Central memory CD8-positive, alpha-beta T cell (primary cell): ENCODE data around the gene PRKN.

Experiments
- ATAC-seq: fragments of 150-1000 bp; cut with Tn5 transposase; replicated peaks from 2 replicates; pipeline ENCODE4 v1.10.0; 2022; ENCODE audit warnings: mild to moderate bottlenecking, moderate FRiP score, moderate number of reproducible peaks; ENCODE audit not compliant: poor library complexity, severe bottlenecking; ENCODE audit errors: extremely low read depth
- DNase-seq, 2 donors: peaks; one replicate each; pipeline ENCODE4 v3.0.0; 2021; ENCODE audit warnings: low spot score in 2 of 2
- H3K27ac Mint-ChIP-seq: one replicate; pipeline ENCODE4 v1.8.0; 2022; ENCODE audit warnings: low read depth, mild to moderate bottlenecking, moderate library complexity, mixed read lengths
- H3K27me3 Mint-ChIP-seq: one replicate; pipeline ENCODE4 v1.8.0; 2022; ENCODE audit warnings: mixed read lengths
- H3K36me3 Mint-ChIP-seq: one replicate; pipeline ENCODE4 v1.8.0; 2022; ENCODE audit warnings: mild to moderate bottlenecking, moderate library complexity, mixed read lengths; ENCODE audit not compliant: insufficient read depth
- H3K4me1 Mint-ChIP-seq: one replicate; pipeline ENCODE4 v1.8.0; 2022; ENCODE audit warnings: mixed read lengths
- H3K4me3 Mint-ChIP-seq: one replicate; pipeline ENCODE4 v1.8.0; 2022; ENCODE audit warnings: mild to moderate bottlenecking, moderate library complexity, mixed read lengths
- H3K9me3 Mint-ChIP-seq: one replicate; pipeline ENCODE4 v1.8.0; 2022; ENCODE audit warnings: mixed read lengths

The PRKN gene

GRCh38 chr6:162099685-162100084 lies 627.9 kb downstream of the PRKN start:
- H3K27ac Mint-ChIP-seq = no peak overlapping the region
- no peaks in the 10 kb centered on the region for H3K27me3 Mint-ChIP-seq
- H3K36me3 Mint-ChIP-seq = no peaks in the 10 kb centered on the region
- no peak for ATAC-seq
- H3K4me1 Mint-ChIP-seq = no peaks in the 10 kb centered on the region
- peaks cover 16% of the 10 kb centered on the region for H3K9me3 Mint-ChIP-seq
- DNase-seq = no peak
- no peak overlapping the region for H3K4me3 Mint-ChIP-seq

GRCh38 chr6:162092816-162093502 lies 634.6 kb downstream of the PRKN start:
- ATAC-seq (no peak), DNase-seq (no peak)
- Mint-ChIP-seq H3K4me1 (no peaks in the 10 kb centered on the region), H3K9me3 (peaks cover 6% of the 10 kb centered on the region), H3K4me3 (no peak overlapping the region), H3K27me3 (no peaks in the 10 kb centered on the region), H3K36me3 (no peaks in the 10 kb centered on the region), H3K27ac (no peak overlapping the region)

DNA sequence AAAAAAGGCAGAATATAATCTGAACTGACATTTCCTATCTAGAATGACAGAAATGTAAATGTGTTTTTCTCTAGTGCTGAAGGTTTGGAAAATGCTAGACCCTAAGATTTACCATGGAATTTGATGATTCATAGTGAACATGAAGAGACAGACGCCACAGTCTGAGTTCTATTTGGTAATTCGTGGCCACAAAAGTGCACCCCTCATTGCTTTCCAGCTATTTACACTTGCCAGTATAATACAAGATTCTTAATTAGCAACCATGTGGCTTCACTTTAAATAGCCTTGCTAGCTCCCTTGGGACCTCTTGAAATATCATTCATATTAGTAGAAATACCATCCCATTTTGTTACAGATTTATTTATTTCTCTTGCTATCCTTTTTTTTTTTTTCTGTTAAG lies 636.8 kb downstream of the PRKN start:
- ATAC-seq = no peak

GRCh38 chr6:162088091-162088490 lies 639.5 kb downstream of the PRKN start:
- no peak for DNase-seq
- ATAC-seq = no peak
- Mint-ChIP-seq H3K36me3 (no peaks in the 10 kb centered on the region), H3K27ac (no peak overlapping the region), H3K27me3 (no peaks in the 10 kb centered on the region), H3K4me1 (no peaks in the 10 kb centered on the region), H3K4me3 (no peak overlapping the region), H3K9me3 (peaks cover 11% of the 10 kb centered on the region)

More for the DNA sequence above, 636.8 kb downstream of the PRKN start:
- H3K4me3 Mint-ChIP-seq = no peak overlapping the region
- peaks cover 11% of the 10 kb centered on the region for H3K9me3 Mint-ChIP-seq
- DNase-seq = no peak
- no peak overlapping the region for H3K27ac Mint-ChIP-seq
- H3K27me3 Mint-ChIP-seq = no peaks in the 10 kb centered on the region
- no peaks in the 10 kb centered on the region for H3K36me3 Mint-ChIP-seq
- H3K4me1 Mint-ChIP-seq = no peaks in the 10 kb centered on the region

- H3K9me3 Mint-ChIP-seq = peaks cover 11% of the 10 kb centered on the region
- no peaks in the 10 kb centered on the region for H3K4me1 Mint-ChIP-seq
- no peak overlapping the region for H3K27ac Mint-ChIP-seq
- H3K36me3 Mint-ChIP-seq = no peaks in the 10 kb centered on the region
- DNase-seq (no peak), ATAC-seq (no peak)
- H3K4me3 Mint-ChIP-seq = no peak overlapping the region
- H3K27me3 Mint-ChIP-seq = no peaks in the 10 kb centered on the region
Measured at GRCh38 chr6:162085561-162085960, 642.0 kb downstream of the PRKN start.

DNA sequence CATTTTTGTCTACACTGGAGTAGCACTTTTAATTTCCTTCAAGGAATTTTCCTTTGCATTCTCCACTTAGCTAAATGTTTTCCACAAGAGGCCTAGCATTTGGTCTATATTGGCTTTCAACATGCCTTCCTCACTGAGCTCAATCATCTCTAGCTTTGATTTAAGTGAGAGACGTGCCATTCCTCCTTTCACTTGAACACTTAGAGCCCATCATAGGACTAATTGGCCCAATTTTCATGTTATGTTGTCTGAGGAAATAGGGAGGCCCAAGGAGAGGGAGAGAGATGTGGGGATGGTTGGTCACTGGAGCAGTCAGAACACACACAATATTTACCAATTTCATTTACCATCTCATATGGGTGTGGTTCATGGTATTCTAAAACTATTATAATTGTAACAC lies 645.0 kb downstream of the PRKN start:
- no peaks in the 10 kb centered on the region for H3K4me1 Mint-ChIP-seq
- H3K27ac Mint-ChIP-seq = no peak overlapping the region
- peaks cover 5% of the 10 kb centered on the region for H3K9me3 Mint-ChIP-seq
- ATAC-seq (no peak), DNase-seq (no peak)
- H3K27me3 Mint-ChIP-seq = no peaks in the 10 kb centered on the region
- no peak overlapping the region for H3K4me3 Mint-ChIP-seq
- no peaks in the 10 kb centered on the region for H3K36me3 Mint-ChIP-seq

- Mint-ChIP-seq H3K4me1 (no peaks in the 10 kb centered on the region), H3K36me3 (no peaks in the 10 kb centered on the region), H3K27ac (no peak overlapping the region), H3K27me3 (no peaks in the 10 kb centered on the region), H3K9me3 (no peaks in the 10 kb centered on the region), H3K4me3 (no peak overlapping the region)
- no peak for DNase-seq
- ATAC-seq = no peak
Measured at GRCh38 chr6:162078667-162079066, 648.9 kb downstream of the PRKN start.

- Mint-ChIP-seq H3K4me1 (no peaks in the 10 kb centered on the region), H3K9me3 (no peaks in the 10 kb centered on the region), H3K27me3 (no peaks in the 10 kb centered on the region), H3K36me3 (no peaks in the 10 kb centered on the region), H3K4me3 (no peak overlapping the region), H3K27ac (no peak overlapping the region)
- DNase-seq = no peak
- no peak for ATAC-seq
Measured at GRCh38 chr6:162078126-162078525, 649.4 kb downstream of the PRKN start.

GRCh38 chr6:162076816-162077215 lies 650.8 kb downstream of the PRKN start:
- no peaks in the 10 kb centered on the region for H3K36me3 Mint-ChIP-seq
- no peak for ATAC-seq

GRCh38 chr6:162074641-162075275 lies 652.8 kb downstream of the PRKN start:
- H3K36me3 Mint-ChIP-seq = no peaks in the 10 kb centered on the region
- DNase-seq (no peak), ATAC-seq (no peak)
- H3K4me1 Mint-ChIP-seq = no peaks in the 10 kb centered on the region
- H3K4me3 Mint-ChIP-seq = no peak overlapping the region
- no peak overlapping the region for H3K27ac Mint-ChIP-seq
- H3K9me3 Mint-ChIP-seq = peaks cover 7% of the 10 kb centered on the region
- no peaks in the 10 kb centered on the region for H3K27me3 Mint-ChIP-seq

More at GRCh38 chr6:162076816-162077215, 650.8 kb downstream of the PRKN start:
- no peak for DNase-seq
- Mint-ChIP-seq H3K27ac (no peak overlapping the region), H3K27me3 (no peaks in the 10 kb centered on the region), H3K4me1 (no peaks in the 10 kb centered on the region), H3K4me3 (no peak overlapping the region), H3K9me3 (peaks cover 7% of the 10 kb centered on the region)

DNA sequence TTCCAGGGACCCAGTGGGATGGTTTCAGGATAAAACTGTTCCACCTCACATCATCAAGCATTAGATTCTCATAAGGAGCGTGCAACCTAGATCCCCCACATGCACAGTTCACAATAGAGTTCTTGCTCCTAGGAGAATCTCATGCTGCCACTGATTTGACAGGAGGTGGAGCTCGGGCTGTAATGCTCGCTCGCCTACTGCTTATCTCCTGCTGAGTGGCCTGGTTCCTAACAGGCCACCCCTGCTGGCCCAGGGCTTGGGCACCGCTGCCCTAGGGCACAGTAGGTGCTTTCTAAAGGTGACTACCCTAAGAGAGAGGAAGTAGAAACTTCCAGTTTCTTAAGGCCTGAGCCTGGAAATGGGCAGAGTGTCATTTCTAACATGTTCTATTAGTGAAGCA lies 656.9 kb downstream of the PRKN start:
- DNase-seq (no peak), ATAC-seq (no peak)
- no peak overlapping the region for H3K4me3 Mint-ChIP-seq
- peaks cover 12% of the 10 kb centered on the region for H3K9me3 Mint-ChIP-seq
- no peaks in the 10 kb centered on the region for H3K4me1 Mint-ChIP-seq
- no peak overlapping the region for H3K27ac Mint-ChIP-seq
- no peaks in the 10 kb centered on the region for H3K27me3 Mint-ChIP-seq
- H3K36me3 Mint-ChIP-seq = no peaks in the 10 kb centered on the region

DNA sequence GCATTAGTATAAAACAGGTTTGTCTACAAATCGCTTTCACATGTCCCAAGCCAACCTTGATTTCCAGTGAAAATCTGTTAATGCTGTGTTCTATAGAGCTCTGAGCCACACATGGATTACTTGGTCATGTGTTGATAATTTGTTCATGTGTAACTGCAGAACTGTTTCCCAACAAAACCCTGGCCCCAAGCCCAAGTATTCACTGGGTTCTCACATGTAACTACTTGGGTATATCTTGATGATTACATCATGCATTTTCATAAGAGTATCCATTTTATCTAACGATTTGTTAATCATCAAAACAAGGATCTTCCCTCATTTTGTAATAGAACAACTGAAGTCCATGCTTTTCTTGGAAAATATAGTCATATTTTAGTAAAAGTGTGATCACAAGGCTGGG lies 657.6 kb downstream of the PRKN start:
- Mint-ChIP-seq H3K27ac (no peak overlapping the region), H3K9me3 (peaks cover 12% of the 10 kb centered on the region), H3K4me3 (no peak overlapping the region), H3K36me3 (no peaks in the 10 kb centered on the region), H3K27me3 (no peaks in the 10 kb centered on the region), H3K4me1 (no peaks in the 10 kb centered on the region)
- DNase-seq (no peak), ATAC-seq (no peak)

DNA sequence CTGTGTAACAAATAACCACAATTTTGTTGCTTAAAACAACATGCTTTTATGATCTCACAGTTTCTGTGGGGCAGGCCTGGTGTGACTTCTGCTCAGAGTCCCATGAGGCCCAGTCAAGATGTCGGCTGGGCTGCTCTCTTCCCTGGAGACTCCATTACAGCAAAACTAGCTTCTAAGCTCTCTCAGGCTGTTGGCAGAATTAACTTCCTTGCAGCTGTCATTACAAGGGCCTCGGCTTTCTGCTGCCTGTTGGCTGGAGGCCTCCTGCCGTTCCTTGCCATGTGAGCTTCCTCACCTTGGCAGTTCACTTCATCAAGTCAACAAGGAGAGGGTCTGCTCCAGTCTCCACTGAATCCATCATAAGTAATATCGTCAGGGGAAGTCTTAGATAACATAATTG lies 659.2 kb downstream of the PRKN start:
- no peak for DNase-seq
- H3K36me3 Mint-ChIP-seq = no peaks in the 10 kb centered on the region
- H3K4me1 Mint-ChIP-seq = no peaks in the 10 kb centered on the region
- no peaks in the 10 kb centered on the region for H3K27me3 Mint-ChIP-seq
- H3K27ac Mint-ChIP-seq = no peak overlapping the region
- H3K4me3 Mint-ChIP-seq = no peak overlapping the region
- ATAC-seq = no peak
- peaks cover 12% of the 10 kb centered on the region for H3K9me3 Mint-ChIP-seq
